ENCODE results near the gene TMA7.

- no peak for TF ChIP-seq RAD21 (conservative IDR thresholded peaks at IDR 0.05)
- no peak for TF ChIP-seq CTCF (IDR thresholded peaks at IDR 0.05; ENCODE audit: poor library complexity, severe bottlenecking)
- TF ChIP-seq REST (IDR thresholded peaks at IDR 0.05; ENCODE audit: borderline replicate concordance) = no peak
- no peak for TF ChIP-seq POLR2AphosphoS5 (IDR thresholded peaks at IDR 0.05)
- no peak for TF ChIP-seq EZH2 (IDR thresholded peaks at IDR 0.05; ENCODE audit: borderline replicate concordance, insufficient read depth, low read length, poor library complexity, severe bottlenecking)
- no peak for TF ChIP-seq EP300 (conservative IDR thresholded peaks at IDR 0.05; ENCODE audit: poor library complexity, severe bottlenecking)
- no peak for TF ChIP-seq TAF1 (IDR thresholded peaks at IDR 0.05; ENCODE audit: low read depth)
- no peak for TF ChIP-seq SMC3 (conservative IDR thresholded peaks at IDR 0.05; ENCODE audit: poor library complexity)
Observed at GRCh38 chr3:48430708-48431101, 9.4 kb upstream of the TMA7 start.

Measured in neural cell (in vitro differentiated cells).